Gastrocnemius medialis (tissue), 4 donors: ENCODE results near the gene PLPP7. TPM values are rescaled to one million over a fixed set of nuclear protein-coding genes. Genes with fewer than 3 reads are reported as not detected.
"Not testable (repeated sequence)": the region's sequence is repeated elsewhere in the genome, so short reads cannot be mapped to it uniquely, and the experiment has no call there.

Experiments used
- ATAC-seq, 2 donors: fragments of 150-250 bp; one replicate each; pipeline ENCODE4 v1.9.1; 2016
- DNase-seq, 2 donors: peaks; one replicate each; pipeline ENCODE4 v3.0.0-alpha.2; 2019
- H3K27ac ChIP-seq, 4 donors: fragments of 200-600 bp; sonication (generic); 1 replicate in 1 of 4; 2 replicates in 3 of 4; pipeline ENCODE4 v1.5.1; 2016 to 2018; ENCODE audit warnings: mild to moderate bottlenecking in 2 of 4, moderate library complexity in 1 of 4
- H3K27me3 ChIP-seq, 3 donors: fragments of 200-600 bp; sonication (generic) in 2 of 3; 1 replicate in 1 of 3; 2 replicates in 2 of 3; pipeline versions ENCODE4 v1.5.1 to v1.6.0; 2016 to 2019; ENCODE audit warnings: mild to moderate bottlenecking in 1 of 3, moderate library complexity in 1 of 3
- H3K36me3 ChIP-seq, 2 donors: fragments of 200-600 bp; sonication (generic) in 1 of 2; one replicate each; pipeline ENCODE4 v1.5.1; 2017 to 2018
- H3K4me1 ChIP-seq, 2 donors: fragments of 200-600 bp; sonication (generic) in 1 of 2; one replicate each; pipeline ENCODE4 v1.5.1; 2016 to 2017; ENCODE audit warnings: mild to moderate bottlenecking in 2 of 2
- H3K4me3 ChIP-seq, 4 donors: fragments of 200-600 bp; sonication (generic) in 3 of 4; 1 replicate in 1 of 4; 2 replicates in 3 of 4; pipeline ENCODE4 v1.5.1; 2016 to 2019; ENCODE audit warnings: mild to moderate bottlenecking in 2 of 4
- H3K9me3 ChIP-seq, 3 donors: fragments of 200-600 bp; sonication (generic) in 2 of 3; 1 replicate in 1 of 3; 2 replicates in 2 of 3; pipeline ENCODE4 v1.5.1; 2016 to 2019
- CTCF ChIP-seq, 5 experiments: fragments of 450-650 bp in 3 of 5; fragments of 200-600 bp in 2 of 5; sonication (generic) in 2 of 5; IDR thresholded peaks in 4 of 5; conservative IDR thresholded peaks in 1 of 5; 1 replicate in 4 of 5; 2 replicates in 1 of 5; pipeline ENCODE4 v1.5.1; 2016 to 2019; ENCODE audit warnings: antibody characterized with exemption in 5 of 5, mild to moderate bottlenecking in 3 of 5, moderate library complexity in 3 of 5
- POLR2A ChIP-seq, 2 donors: fragments of 450-650 bp; IDR thresholded peaks; one replicate each; pipeline ENCODE4 v1.6.1; 2017; ENCODE audit warnings: antibody characterized with exemption in 2 of 2, mild to moderate bottlenecking in 2 of 2, moderate library complexity in 2 of 2
- in situ Hi-C, 4 donors: fragments of 200-750 bp; cut with MboI; loops; one replicate each; pipeline versions ENCODE4 v1.15.0 to v1.8.0; 2017; ENCODE audit warnings: low sequenced_read_pairs in 4 of 4
- intact Hi-C: fragments of 100-400 bp; cut with DNase I; formaldehyde crosslinking; loops from one replicate; pipeline ENCODE4 v1.15.1; 2023; ENCODE audit warnings: low total_unique reads
- total RNA-seq, 4 donors: library from RNA; depleted of rRNA; stranded (reverse); fragments of >200 nt; gene quantifications; one replicate each; pipeline versions ENCODE4 v1.1.0 to v1.2.3, GENCODE V29; 2016

The PLPP7 gene
- total RNA-seq = 100 to 1,000 TPM; 110 to 395 (median 184) TPM

GRCh38 chr9:131289301-131290035 lies at the start of gene PLPP7:
PLPP7 (plus strand) TSS chr9:131289723; CDS start chr9:131289998, 275 bp downstream.
- DNase-seq = peak; percentile 92 to 97
- Histone ChIP-seq H3K27me3 (no peaks in the 10 kb centered on the region), H3K36me3 (no peaks in the 10 kb centered on the region), H3K27ac (peak within 1 kb of the TSS; percentile 96 to 100 (median 98)), H3K4me1 (peaks cover 50 to 64% of the 10 kb centered on the region in 2 donors), H3K9me3 (no peaks in the 10 kb centered on the region), H3K4me3 (peak within 1 kb of the TSS; percentile 58 to 80 (median 67))
- in situ Hi-C loops (no loop called here), intact Hi-C loops (no loop called here)
- TF ChIP-seq POLR2A (IDR thresholded peaks at IDR 0.05) (peak; percentile 98), CTCF (IDR thresholded peaks at IDR 0.05 in 4 of 5, conservative IDR thresholded peaks at IDR 0.05 in 1 of 5) (peak in 1 of 5 experiments; percentile 12)
- peak; percentile 77 to 84 for ATAC-seq

GRCh38 chr9:131240047-131240921 lies 49.2 kb upstream of the PLPP7 start:
- TF ChIP-seq CTCF (IDR thresholded peaks at IDR 0.05 in 4 of 5, conservative IDR thresholded peaks at IDR 0.05 in 1 of 5) = no peak
- no peak for TF ChIP-seq POLR2A (IDR thresholded peaks at IDR 0.05)
- Histone ChIP-seq H3K4me1 (peaks cover 17% of the 10 kb centered on the region in 2 donors), H3K36me3 (no peaks in the 10 kb centered on the region), H3K4me3 (no peak overlapping the region), H3K27ac (no peak overlapping the region), H3K9me3 (no peaks in the 10 kb centered on the region), H3K27me3 (no peaks in the 10 kb centered on the region)
- no peak for ATAC-seq
- intact Hi-C loops (no loop called here), in situ Hi-C loops (loop anchor here (5.0 to 10.0 kb wide), 2 partner anchors 95 to 97 kb away; no protein-coding TSS in a partner anchor)
- DNase-seq = no peak

GRCh38 chr9:131244331-131244730 lies 45.2 kb upstream of the PLPP7 start:
- H3K27ac ChIP-seq, H3K36me3 ChIP-seq, H3K9me3 ChIP-seq, H3K4me1 ChIP-seq, ATAC-seq, DNase-seq, H3K4me3 ChIP-seq, H3K27me3 ChIP-seq, intact Hi-C loops: not testable (repeated sequence)
- in situ Hi-C loops = loop anchor here (5.0 to 10.0 kb wide), 2 partner anchors 90 to 93 kb away; no protein-coding TSS in a partner anchor

GRCh38 chr9:131246618-131247017 lies 42.9 kb upstream of the PLPP7 start:
- no peak for ATAC-seq
- no peak for DNase-seq
- H3K9me3 ChIP-seq = no peaks in the 10 kb centered on the region
- in situ Hi-C loops (loop anchor here in 3 of 4 donors (10.0 kb wide), 1 partner anchor 88 kb away; no protein-coding TSS in a partner anchor), intact Hi-C loops (no loop called here)
- no peaks in the 10 kb centered on the region for H3K4me1 ChIP-seq
- no peak overlapping the region for H3K4me3 ChIP-seq
- no peak overlapping the region for H3K27ac ChIP-seq
- H3K36me3 ChIP-seq = no peaks in the 10 kb centered on the region
- no peaks in the 10 kb centered on the region for H3K27me3 ChIP-seq
- no peak for TF ChIP-seq CTCF (IDR thresholded peaks at IDR 0.05 in 4 of 5, conservative IDR thresholded peaks at IDR 0.05 in 1 of 5)
- TF ChIP-seq POLR2A (IDR thresholded peaks at IDR 0.05) = no peak

GRCh38 chr9:131252120-131252519 lies 37.4 kb upstream of the PLPP7 start:
- ATAC-seq (no peak), DNase-seq (no peak)
- H3K4me3 ChIP-seq = no peak overlapping the region
- intact Hi-C loops (no loop called here), in situ Hi-C loops (no loop called here)
- no peaks in the 10 kb centered on the region for H3K27me3 ChIP-seq
- TF ChIP-seq CTCF (IDR thresholded peaks at IDR 0.05 in 4 of 5, conservative IDR thresholded peaks at IDR 0.05 in 1 of 5) = no peak
- TF ChIP-seq POLR2A (IDR thresholded peaks at IDR 0.05) = no peak
- peaks cover 27 to 32% of the 10 kb centered on the region in 2 donors for H3K4me1 ChIP-seq
- no peaks in the 10 kb centered on the region for H3K36me3 ChIP-seq
- H3K27ac ChIP-seq = peak overlapping the region in 1 of 4 donors; percentile 93
- H3K9me3 ChIP-seq = no peaks in the 10 kb centered on the region
